ENCODE results near the gene LYST. TPM values are rescaled to one million over a fixed set of nuclear protein-coding genes. Genes with fewer than 3 reads are reported as not detected.
A peak's percentile ranks its signal among the peaks of the same experiment; 100 is the strongest.

The LYST gene
- total RNA-seq, 2 donors from 2014 or later: 68.8 to 91.2 TPM

GRCh38 chr1:235838021-235838420 is 28.7 kb downstream of the LYST start:
- no peak overlapping the region for H3K4me3 Mint-ChIP-seq
- no peaks in the 10 kb centered on the region for H3K9me3 Mint-ChIP-seq

GRCh38 chr1:235835226-235835625 is 31.5 kb downstream of the LYST start:
- no peak overlapping the region for H3K4me3 Mint-ChIP-seq
- H3K4me1 Mint-ChIP-seq (ENCODE audit: low read depth in 2 of 2): peaks cover 19 to 21% of the 10 kb centered on the region in 2 donors
- H3K36me3 Mint-ChIP-seq: no peaks in the 10 kb centered on the region
- ATAC-seq: no peak
- DNase-seq (ENCODE audit: low spot score): no peak
- no peak overlapping the region for H3K27ac Mint-ChIP-seq
- no peaks in the 10 kb centered on the region for H3K9me3 Mint-ChIP-seq
- no peaks in the 10 kb centered on the region for H3K27me3 Mint-ChIP-seq

More at GRCh38 chr1:235838021-235838420, 28.7 kb downstream of the LYST start:
- Mint-ChIP-seq H3K36me3 (no peaks in the 10 kb centered on the region), H3K27ac (no peak overlapping the region), H3K4me1 (ENCODE audit: low read depth in 2 of 2) (peaks cover 32% of the 10 kb centered on the region in 2 donors), H3K27me3 (no peaks in the 10 kb centered on the region)
- DNase-seq (ENCODE audit: low spot score): peak; percentile 65
- peak; percentile 89 to 94 for ATAC-seq

DNA sequence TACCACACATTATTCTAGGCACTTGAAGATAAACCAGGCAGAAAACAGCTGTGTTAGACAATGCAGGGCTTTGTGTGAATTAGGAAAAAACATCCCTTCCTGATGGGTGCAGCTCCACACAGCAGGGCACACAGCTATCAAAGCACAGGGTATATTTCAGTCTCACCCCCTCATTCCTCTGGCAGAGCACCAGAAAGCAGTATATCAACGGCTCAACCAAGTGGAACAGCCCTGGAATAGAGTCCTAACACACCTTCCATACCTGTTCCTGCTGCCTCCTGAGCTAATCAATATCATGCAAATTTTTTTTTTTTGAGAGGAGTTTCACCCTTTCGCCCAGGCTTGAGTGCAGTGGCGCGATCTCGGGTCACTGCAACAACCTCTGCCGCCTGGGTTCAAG is 32.1 kb downstream of the LYST start:
- no peak overlapping the region for H3K4me3 Mint-ChIP-seq
- H3K9me3 Mint-ChIP-seq: no peaks in the 10 kb centered on the region
- no peaks in the 10 kb centered on the region for H3K27me3 Mint-ChIP-seq
- H3K4me1 Mint-ChIP-seq (ENCODE audit: low read depth in 2 of 2): peaks cover 13 to 15% of the 10 kb centered on the region in 2 donors
- DNase-seq (ENCODE audit: low spot score) (no peak), ATAC-seq (no peak)
- H3K27ac Mint-ChIP-seq: no peak overlapping the region
- no peaks in the 10 kb centered on the region for H3K36me3 Mint-ChIP-seq

- Mint-ChIP-seq H3K27ac (no peak overlapping the region), H3K27me3 (no peaks in the 10 kb centered on the region), H3K4me1 (ENCODE audit: low read depth in 2 of 2) (peaks cover 5 to 9% of the 10 kb centered on the region in 2 donors), H3K4me3 (no peak overlapping the region), H3K36me3 (no peaks in the 10 kb centered on the region), H3K9me3 (no peaks in the 10 kb centered on the region)
- ATAC-seq (no peak), DNase-seq (ENCODE audit: low spot score) (no peak)
Observed at GRCh38 chr1:235832011-235832410, 34.7 kb downstream of the LYST start.

- peaks cover 4% of the 10 kb centered on the region for H3K36me3 Mint-ChIP-seq
- DNase-seq (ENCODE audit: low spot score) (peak; percentile 69), ATAC-seq (peak; percentile 97 to 99)
- peak overlapping the region in 1 of 2 donors; percentile 11 for H3K27ac Mint-ChIP-seq
- H3K4me3 Mint-ChIP-seq: peak overlapping the region; percentile 25
- peaks cover 5 to 9% of the 10 kb centered on the region in 2 donors for H3K4me1 Mint-ChIP-seq (ENCODE audit: low read depth in 2 of 2)
- H3K27me3 Mint-ChIP-seq: no peaks in the 10 kb centered on the region
- no peaks in the 10 kb centered on the region for H3K9me3 Mint-ChIP-seq
Observed at GRCh38 chr1:235831148-235831547, 35.6 kb downstream of the LYST start.

- no peaks in the 10 kb centered on the region for H3K27me3 Mint-ChIP-seq
- H3K9me3 Mint-ChIP-seq: no peaks in the 10 kb centered on the region
- ATAC-seq: no peak
- no peak for DNase-seq (ENCODE audit: low spot score)
- H3K27ac Mint-ChIP-seq: no peak overlapping the region
- no peak overlapping the region for H3K4me3 Mint-ChIP-seq
- H3K36me3 Mint-ChIP-seq: peaks cover 16% of the 10 kb centered on the region
- peaks cover 20 to 21% of the 10 kb centered on the region in 2 donors for H3K4me1 Mint-ChIP-seq (ENCODE audit: low read depth in 2 of 2)
Observed at GRCh38 chr1:235826102-235826854, 40.4 kb downstream of the LYST start.

DNA sequence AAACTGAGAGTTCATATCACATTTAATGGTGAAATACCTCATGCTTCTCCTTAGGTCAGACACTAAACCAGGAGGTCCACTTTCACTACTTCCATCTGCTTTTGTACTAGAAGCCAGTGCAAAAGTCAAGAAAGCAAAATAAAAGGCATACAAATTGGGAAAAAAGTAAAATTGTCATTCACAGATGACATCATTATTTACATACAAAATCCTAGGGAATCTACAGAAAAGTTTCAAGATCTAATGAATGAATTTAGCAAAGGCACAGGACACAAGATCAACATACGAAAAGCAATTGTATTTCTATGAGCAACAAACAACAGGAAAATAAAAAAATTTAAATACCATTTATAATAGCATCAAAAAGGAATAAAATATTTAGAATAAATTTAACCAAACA is 41.5 kb downstream of the LYST start:
- Mint-ChIP-seq H3K36me3 (peaks cover 16% of the 10 kb centered on the region), H3K9me3 (no peaks in the 10 kb centered on the region), H3K4me1 (ENCODE audit: low read depth in 2 of 2) (peaks cover 17 to 18% of the 10 kb centered on the region in 2 donors), H3K27ac (no peak overlapping the region), H3K4me3 (no peak overlapping the region), H3K27me3 (no peaks in the 10 kb centered on the region)
- ATAC-seq (no peak), DNase-seq (ENCODE audit: low spot score) (no peak)

DNA sequence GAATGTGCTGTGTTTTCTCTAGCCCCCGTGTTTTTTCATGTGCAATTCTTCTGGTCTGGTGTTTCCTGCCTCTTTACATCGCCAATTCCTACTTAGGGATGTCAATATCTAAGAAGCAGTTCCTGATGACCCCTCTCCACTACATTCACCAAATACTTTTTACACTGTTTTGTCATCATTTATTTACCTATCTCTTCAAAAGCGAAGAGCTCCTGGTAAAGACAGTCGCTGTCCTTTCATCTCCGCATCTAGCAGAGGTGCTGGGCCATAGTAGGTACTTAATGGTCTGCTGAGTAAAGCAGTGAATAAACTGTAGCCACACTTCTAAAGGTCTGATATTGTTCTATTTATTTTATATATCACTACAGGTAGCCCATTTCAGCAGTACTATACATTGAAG is 43.0 kb downstream of the LYST start:
- Mint-ChIP-seq H3K4me3 (no peak overlapping the region), H3K27ac (no peak overlapping the region), H3K36me3 (peaks cover 16% of the 10 kb centered on the region), H3K27me3 (no peaks in the 10 kb centered on the region), H3K4me1 (ENCODE audit: low read depth in 2 of 2) (peaks cover 21 to 24% of the 10 kb centered on the region in 2 donors), H3K9me3 (no peaks in the 10 kb centered on the region)
- ATAC-seq (no peak), DNase-seq (ENCODE audit: low spot score) (no peak)

GRCh38 chr1:235822685-235823084 is 44.0 kb downstream of the LYST start:
- H3K9me3 Mint-ChIP-seq: no peaks in the 10 kb centered on the region
- no peak overlapping the region for H3K4me3 Mint-ChIP-seq
- ATAC-seq (no peak), DNase-seq (ENCODE audit: low spot score) (no peak)
- no peaks in the 10 kb centered on the region for H3K27me3 Mint-ChIP-seq
- peaks cover 21 to 26% of the 10 kb centered on the region in 2 donors for H3K4me1 Mint-ChIP-seq (ENCODE audit: low read depth in 2 of 2)
- no peak overlapping the region for H3K27ac Mint-ChIP-seq
- peaks cover 16% of the 10 kb centered on the region for H3K36me3 Mint-ChIP-seq

GRCh38 chr1:235821361-235821981 is 45.2 kb downstream of the LYST start:
- H3K27me3 Mint-ChIP-seq: no peaks in the 10 kb centered on the region
- DNase-seq (ENCODE audit: low spot score) (no peak), ATAC-seq (no peak)
- no peak overlapping the region for H3K27ac Mint-ChIP-seq
- H3K4me3 Mint-ChIP-seq: no peak overlapping the region
- no peaks in the 10 kb centered on the region for H3K9me3 Mint-ChIP-seq
- peaks cover 32 to 35% of the 10 kb centered on the region in 2 donors for H3K4me1 Mint-ChIP-seq (ENCODE audit: low read depth in 2 of 2)
- H3K36me3 Mint-ChIP-seq: peaks cover 15% of the 10 kb centered on the region

DNA sequence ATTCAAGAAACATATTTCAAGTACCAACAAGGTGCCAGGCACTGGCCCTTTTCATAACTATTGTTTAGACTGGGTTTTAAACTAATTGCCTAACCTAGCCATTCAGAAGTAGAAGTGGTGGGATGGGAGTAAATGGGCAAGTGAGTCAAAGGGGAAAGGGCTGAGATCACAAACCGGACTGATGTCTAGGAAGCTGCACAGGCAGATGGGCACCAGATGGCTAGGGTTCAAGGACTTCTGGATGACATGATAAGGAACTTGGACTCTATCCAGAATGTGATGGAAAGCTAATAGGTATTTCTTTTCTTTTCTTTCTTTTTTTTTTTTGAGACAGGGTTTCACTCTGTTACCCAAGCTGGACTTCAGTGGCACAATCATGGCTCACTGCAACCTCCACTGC is 46.6 kb downstream of the LYST start:
- no peak overlapping the region for H3K4me3 Mint-ChIP-seq
- H3K27ac Mint-ChIP-seq: no peak overlapping the region
- H3K4me1 Mint-ChIP-seq (ENCODE audit: low read depth in 2 of 2): peaks cover 32 to 38% of the 10 kb centered on the region in 2 donors
- no peaks in the 10 kb centered on the region for H3K27me3 Mint-ChIP-seq
- ATAC-seq (no peak), DNase-seq (ENCODE audit: low spot score) (no peak)
- peaks cover 7% of the 10 kb centered on the region for H3K36me3 Mint-ChIP-seq
- H3K9me3 Mint-ChIP-seq: no peaks in the 10 kb centered on the region

GRCh38 chr1:235818632-235819136 is 48.0 kb downstream of the LYST start:
- Mint-ChIP-seq H3K36me3 (peaks cover 4% of the 10 kb centered on the region), H3K9me3 (no peaks in the 10 kb centered on the region), H3K27me3 (no peaks in the 10 kb centered on the region), H3K4me3 (no peak overlapping the region), H3K4me1 (ENCODE audit: low read depth in 2 of 2) (peaks cover 31 to 37% of the 10 kb centered on the region in 2 donors), H3K27ac (peak overlapping the region in 1 of 2 donors; percentile 50)
- ATAC-seq (no peak), DNase-seq (ENCODE audit: low spot score) (no peak)

DNA sequence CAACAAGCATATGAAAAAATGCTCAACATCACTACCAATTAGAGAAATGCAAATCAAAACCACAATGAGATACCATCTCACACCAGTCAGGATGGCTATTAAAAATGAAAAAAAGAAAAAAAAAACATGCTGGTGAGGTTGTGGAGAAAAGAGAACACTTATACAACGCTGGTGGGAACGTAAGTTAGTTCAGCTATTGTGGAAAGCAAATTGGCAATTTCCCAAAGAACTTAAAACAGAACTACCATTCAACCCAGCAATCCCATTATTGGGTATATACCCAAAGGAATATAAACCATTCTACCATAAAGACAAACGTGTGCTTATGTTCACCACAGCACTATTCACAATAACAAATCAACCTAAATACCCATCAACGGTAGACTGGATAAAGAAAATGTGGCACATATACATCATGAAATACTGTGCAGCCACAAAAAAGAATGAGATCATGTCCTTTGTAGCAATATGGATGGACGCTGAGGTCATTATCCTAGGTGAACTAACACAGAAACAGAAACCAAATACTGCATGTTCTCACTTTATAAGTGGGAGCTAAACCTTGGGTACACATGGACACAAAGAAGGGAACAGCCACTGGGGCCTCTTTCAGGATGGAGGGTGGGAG is 49.5 kb downstream of the LYST start:
- no peaks in the 10 kb centered on the region for H3K36me3 Mint-ChIP-seq
- no peak for DNase-seq (ENCODE audit: low spot score)
- no peak overlapping the region for H3K4me3 Mint-ChIP-seq
- no peaks in the 10 kb centered on the region for H3K27me3 Mint-ChIP-seq
- no peak for ATAC-seq
- no peaks in the 10 kb centered on the region for H3K9me3 Mint-ChIP-seq
- H3K27ac Mint-ChIP-seq: peak overlapping the region; percentile 8 to 47
- H3K4me1 Mint-ChIP-seq (ENCODE audit: low read depth in 2 of 2): peaks cover 20 to 26% of the 10 kb centered on the region in 2 donors
